PFSK-1 (cell line): ENCODE data around the gene POP4.

Source experiments
- FOXP2 ChIP-seq: optimal IDR thresholded peaks from 2 replicates; pipeline ENCODE3; 2011; ENCODE audit warnings: borderline replicate concordance, control low read depth, inconsistent platforms; ENCODE audit not compliant: insufficient read depth; ENCODE audit errors: extremely low read length, extremely low read depth
- POLR2AphosphoS5 ChIP-seq: IDR thresholded peaks from 2 replicates; pipeline ENCODE4 v1.6.1; 2012; ENCODE audit warnings: low read depth, mild to moderate bottlenecking, control low read depth, low read length, moderate library complexity
- SIN3A ChIP-seq: IDR thresholded peaks from 2 replicates; pipeline ENCODE4 v1.6.1; 2012; ENCODE audit warnings: mild to moderate bottlenecking, low read length, moderate library complexity, borderline replicate concordance; ENCODE audit not compliant: insufficient read depth
- TF ChIP-seq, protein P1 (sequence below), 2 experiments: IDR thresholded peaks; 2 replicates each; pipeline versions ENCODE4 v1.6.1 to v1.8.0; 2011 to 2012; ENCODE audit warnings: low read depth in 2 of 2, low read length in 2 of 2, control low read depth in 1 of 2, inconsistent platforms in 1 of 2, mild to moderate bottlenecking in 1 of 2, moderate library complexity in 1 of 2; ENCODE audit not compliant: insufficient read depth in 1 of 2

GRCh38 chr19:29614046-29614445 lies 8.0 kb downstream of the POP4 start:
- TF ChIP-seq, protein P1, sequence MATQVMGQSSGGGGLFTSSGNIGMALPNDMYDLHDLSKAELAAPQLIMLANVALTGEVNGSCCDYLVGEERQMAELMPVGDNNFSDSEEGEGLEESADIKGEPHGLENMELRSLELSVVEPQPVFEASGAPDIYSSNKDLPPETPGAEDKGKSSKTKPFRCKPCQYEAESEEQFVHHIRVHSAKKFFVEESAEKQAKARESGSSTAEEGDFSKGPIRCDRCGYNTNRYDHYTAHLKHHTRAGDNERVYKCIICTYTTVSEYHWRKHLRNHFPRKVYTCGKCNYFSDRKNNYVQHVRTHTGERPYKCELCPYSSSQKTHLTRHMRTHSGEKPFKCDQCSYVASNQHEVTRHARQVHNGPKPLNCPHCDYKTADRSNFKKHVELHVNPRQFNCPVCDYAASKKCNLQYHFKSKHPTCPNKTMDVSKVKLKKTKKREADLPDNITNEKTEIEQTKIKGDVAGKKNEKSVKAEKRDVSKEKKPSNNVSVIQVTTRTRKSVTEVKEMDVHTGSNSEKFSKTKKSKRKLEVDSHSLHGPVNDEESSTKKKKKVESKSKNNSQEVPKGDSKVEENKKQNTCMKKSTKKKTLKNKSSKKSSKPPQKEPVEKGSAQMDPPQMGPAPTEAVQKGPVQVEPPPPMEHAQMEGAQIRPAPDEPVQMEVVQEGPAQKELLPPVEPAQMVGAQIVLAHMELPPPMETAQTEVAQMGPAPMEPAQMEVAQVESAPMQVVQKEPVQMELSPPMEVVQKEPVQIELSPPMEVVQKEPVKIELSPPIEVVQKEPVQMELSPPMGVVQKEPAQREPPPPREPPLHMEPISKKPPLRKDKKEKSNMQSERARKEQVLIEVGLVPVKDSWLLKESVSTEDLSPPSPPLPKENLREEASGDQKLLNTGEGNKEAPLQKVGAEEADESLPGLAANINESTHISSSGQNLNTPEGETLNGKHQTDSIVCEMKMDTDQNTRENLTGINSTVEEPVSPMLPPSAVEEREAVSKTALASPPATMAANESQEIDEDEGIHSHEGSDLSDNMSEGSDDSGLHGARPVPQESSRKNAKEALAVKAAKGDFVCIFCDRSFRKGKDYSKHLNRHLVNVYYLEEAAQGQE (IDR thresholded peaks at IDR 0.05; ENCODE audit: insufficient read depth in 1 of 2, low read depth in 2 of 2, low read length in 2 of 2) = no peak
- no peak for TF ChIP-seq SIN3A
- no peak for TF ChIP-seq FOXP2
- TF ChIP-seq POLR2AphosphoS5 = no peak
